GM23338 (cell line): Measurements from ENCODE around the gene SYPL1. TPM values are rescaled to one million over a fixed set of nuclear protein-coding genes. Genes with fewer than 3 reads are reported as not detected.

Experiments used
- ATAC-seq: fragments of 200-7000 bp; cut with Tn5 transposase; 3 replicates; pipeline ENCODE4 v1.9.1; 2020
- DNase-seq: peaks from one replicate; pipeline ENCODE4 v3.0.0-alpha.2; 2015; ENCODE audit warnings: low spot score
- H2AFZ ChIP-seq: fragments of 200-600 bp; sonication (generic); 2 replicates; pipeline ENCODE4 v1.8.0; 2016; ENCODE audit warnings: antibody characterized with exemption, mild to moderate bottlenecking, moderate library complexity
- H3F3A ChIP-seq: fragments of 200-600 bp; sonication (generic); replicated peaks from 2 replicates; pipeline ENCODE4 v1.8.0; 2017; ENCODE audit warnings: antibody characterized with exemption, mixed run types, low read depth
- H3K27ac ChIP-seq: fragments of 200-600 bp; sonication (generic); 2 replicates; pipeline ENCODE4 v1.6.1; 2016; ENCODE audit warnings: low read depth
- H3K27me3 ChIP-seq: fragments of 200-600 bp; sonication (generic); 2 replicates; pipeline ENCODE4 v1.8.0; 2016; ENCODE audit warnings: mild to moderate bottlenecking, mixed run types, moderate library complexity; ENCODE audit not compliant: insufficient read depth
- H3K36me3 ChIP-seq: fragments of 200-600 bp; sonication (generic); 2 replicates; pipeline ENCODE4 v1.8.0; 2016; ENCODE audit warnings: mild to moderate bottlenecking; ENCODE audit not compliant: insufficient read depth
- H3K4me1 ChIP-seq: fragments of 200-600 bp; sonication (generic); 2 replicates; pipeline ENCODE4 v1.8.0; 2016; ENCODE audit warnings: mild to moderate bottlenecking, moderate library complexity; ENCODE audit not compliant: insufficient read depth
- H3K4me2 ChIP-seq: fragments of 200-600 bp; sonication (generic); 2 replicates; pipeline ENCODE4 v1.7.1; 2017; ENCODE audit warnings: mixed run types
- H3K4me3 ChIP-seq: fragments of 200-600 bp; sonication (generic); 2 replicates; pipeline ENCODE4 v1.6.1; 2016; ENCODE audit warnings: mixed run types
- H3K79me2 ChIP-seq: fragments of 200-600 bp; sonication (generic); replicated peaks from 2 replicates; pipeline ENCODE4 v1.8.0; 2017; ENCODE audit warnings: mild to moderate bottlenecking; ENCODE audit not compliant: insufficient read depth
- H3K9me2 ChIP-seq: fragments of 200-600 bp; sonication (generic); 2 replicates; pipeline ENCODE4 v1.8.0; 2017; ENCODE audit not compliant: insufficient read depth
- H4K20me1 ChIP-seq: fragments of 200-600 bp; sonication (generic); replicated peaks from 2 replicates; pipeline ENCODE4 v1.8.0; 2017; ENCODE audit warnings: mild to moderate bottlenecking; ENCODE audit not compliant: insufficient read depth
- H3K27ac Mint-ChIP-seq: 2 replicates; pipeline ENCODE4 v1.8.0; 2020; ENCODE audit warnings: inconsistent platforms, mild to moderate bottlenecking, moderate library complexity, mixed read lengths
- H3K27me3 Mint-ChIP-seq: 3 replicates; pipeline ENCODE4 v1.8.0; 2022; ENCODE audit warnings: low read depth, mild to moderate bottlenecking, moderate library complexity, mixed read lengths, inconsistent platforms; ENCODE audit not compliant: insufficient read depth, poor library complexity
- H3K36me3 Mint-ChIP-seq: 3 replicates; pipeline ENCODE4 v1.8.0; 2021; ENCODE audit warnings: low read depth, mild to moderate bottlenecking, inconsistent platforms, moderate library complexity, mixed read lengths
- H3K4me1 Mint-ChIP-seq: 3 replicates; pipeline ENCODE4 v1.8.0; 2020; ENCODE audit warnings: mild to moderate bottlenecking, inconsistent platforms, mixed read lengths
- H3K4me3 Mint-ChIP-seq: 3 replicates; pipeline ENCODE4 v1.8.0; 2021; ENCODE audit warnings: moderate library complexity, mild to moderate bottlenecking, inconsistent platforms, mixed read lengths
- H3K9me3 Mint-ChIP-seq: 3 replicates; pipeline ENCODE4 v1.8.0; 2020; ENCODE audit warnings: moderate library complexity, mild to moderate bottlenecking, inconsistent platforms, mixed read lengths
- CREB1 ChIP-seq: fragments of 250-450 bp; sonication (Bioruptor Pico); IDR thresholded peaks from 2 replicates; pipeline ENCODE4 v1.5.0; 2020; ENCODE audit warnings: low read depth, mild to moderate bottlenecking, moderate library complexity
- CTCF ChIP-seq, 2 experiments: fragments of 200-600 bp in 1 of 2; sonication (generic) in 1 of 2; conservative IDR thresholded peaks; 2 replicates each; pipeline versions ENCODE4 v1.5.1 to v1.6.1; 2016 to 2017; ENCODE audit warnings: antibody characterized with exemption in 2 of 2, low read depth in 2 of 2, mild to moderate bottlenecking in 2 of 2, moderate library complexity in 1 of 2
- ETS1 ChIP-seq: IDR thresholded peaks from 2 replicates; pipeline ENCODE4 v1.6.1; 2016; ENCODE audit warnings: antibody characterized with exemption
- EZH2 ChIP-seq: fragments of 200-600 bp; sonication (generic); IDR thresholded peaks from one replicate; pipeline ENCODE4 v1.8.0; 2017; ENCODE audit warnings: antibody characterized with exemption, mild to moderate bottlenecking, low read depth; ENCODE audit not compliant: unreplicated experiment
- EZH2phosphoT487 ChIP-seq: fragments of 200-600 bp; sonication (generic); IDR thresholded peaks from one replicate; pipeline ENCODE4 v1.8.1; 2018; ENCODE audit warnings: antibody characterized with exemption; ENCODE audit not compliant: unreplicated experiment
- JUNB ChIP-seq: IDR thresholded peaks from one replicate; pipeline ENCODE4 v1.6.1; 2016; ENCODE audit warnings: antibody characterized with exemption; ENCODE audit not compliant: unreplicated experiment
- NANOG ChIP-seq: IDR thresholded peaks from 2 replicates; pipeline ENCODE4 v1.6.1; 2016; ENCODE audit warnings: antibody characterized with exemption, borderline replicate concordance
- POLR2AphosphoS5 ChIP-seq: IDR thresholded peaks from 2 replicates; pipeline ENCODE4 v1.6.1; 2016; ENCODE audit warnings: antibody characterized with exemption, low read depth
- REST ChIP-seq: IDR thresholded peaks from one replicate; pipeline ENCODE4 v1.6.1; 2018; ENCODE audit warnings: antibody characterized with exemption; ENCODE audit not compliant: unreplicated experiment
- STAT1 ChIP-seq: IDR thresholded peaks from one replicate; pipeline ENCODE4 v1.6.1; 2016; ENCODE audit warnings: antibody characterized with exemption; ENCODE audit not compliant: unreplicated experiment
- ZNF114 ChIP-seq: fragments of 250-450 bp; sonication (Bioruptor Pico); IDR thresholded peaks from 2 replicates; pipeline ENCODE4 v1.5.0; 2020; ENCODE audit warnings: mild to moderate bottlenecking, moderate library complexity
- ZNF331 ChIP-seq: fragments of 250-450 bp; sonication (Bioruptor Pico); IDR thresholded peaks from 2 replicates; pipeline ENCODE4 v1.5.0; 2020; ENCODE audit warnings: low read depth, mild to moderate bottlenecking, moderate library complexity
- polyA plus RNA-seq: library from polyadenylated mRNA; unstranded; fragments of >200 nt; fragmentation: Nextera tagmentation; extraction: Ambion mirVana; gene quantifications from 2 replicates; pipeline ENCODE4 v1.2.1, GENCODE V29; 2016
- total RNA-seq: library from RNA; depleted of rRNA; stranded (reverse); fragments of >200 nt; shearing (Covaris generic); gene quantifications from 2 replicates; pipeline ENCODE4 v1.2.3, GENCODE V29; 2014

The SYPL1 gene
- total and polyA plus RNA-seq, 2 experiments from 2014 or later = 39.3 to 52.7 TPM

GRCh38 chr7:106152313-106152665 is 40.2 kb upstream of the SYPL1 start:
- Histone ChIP-seq H3K27me3 (no peaks in the 10 kb centered on the region), H3K4me2 (no peak overlapping the region), H3K4me1 (no peaks in the 10 kb centered on the region; the same call in 1 of the 2 replicates), H3K36me3 (no peaks in the 10 kb centered on the region), H3K79me2 (no peaks in the 10 kb centered on the region), H4K20me1 (no peaks in the 10 kb centered on the region), H3K27ac (no peak overlapping the region), H3K9me2 (no peaks in the 10 kb centered on the region), H3F3A (no peaks in the 10 kb centered on the region), H3K4me3 (no peak overlapping the region), H2AFZ (0 out of 2 replicates have a peak overlapping the region, but pooled peaks have one; percentile 43)
- H3K4me1 Mint-ChIP-seq = peaks cover 11% of the 10 kb centered on the region; the same call in 2 of the 3 replicates
- H3K36me3 Mint-ChIP-seq = peaks cover 3% of the 10 kb centered on the region; the same call in 2 of the 3 replicates
- H3K27me3 Mint-ChIP-seq = peaks cover 8% of the 10 kb centered on the region
- DNase-seq (no peak), ATAC-seq (no peak)
- TF ChIP-seq STAT1 (no peak), EZH2phosphoT487 (no peak), ETS1 (no peak), NANOG (no peak), ZNF114 (no peak), ZNF331 (CRISPR knock-in tag) (no peak), JUNB (no peak), CTCF (conservative IDR thresholded peaks at IDR 0.05; ENCODE audit: low read depth in 2 of 2) (no peak), EZH2 (no peak)
- no peak overlapping the region for H3K4me3 Mint-ChIP-seq
- peaks cover 3% of the 10 kb centered on the region; the same call in 1 of the 3 replicates for H3K9me3 Mint-ChIP-seq
- H3K27ac Mint-ChIP-seq = no peak overlapping the region

GRCh38 chr7:106151459-106152312 is 39.6 kb upstream of the SYPL1 start:
- no peak for DNase-seq
- no peak overlapping the region for H3K4me3 Mint-ChIP-seq
- TF ChIP-seq ZNF114 = no peak
- TF ChIP-seq POLR2AphosphoS5 = no peak
- no peak for TF ChIP-seq REST
- no peak for TF ChIP-seq CREB1 (CRISPR knock-in tag)
- TF ChIP-seq JUNB = no peak
- TF ChIP-seq CTCF (conservative IDR thresholded peaks at IDR 0.05; ENCODE audit: low read depth in 2 of 2) = no peak
- TF ChIP-seq ETS1 = no peak
- TF ChIP-seq STAT1 = no peak
- TF ChIP-seq EZH2phosphoT487 = no peak
- no peak for TF ChIP-seq EZH2

More at GRCh38 chr7:106151459-106152312, 39.6 kb upstream of the SYPL1 start:
- Histone ChIP-seq H4K20me1 (no peaks in the 10 kb centered on the region), H2AFZ (no peak overlapping the region), H3K4me1 (no peaks in the 10 kb centered on the region; the same call in 1 of the 2 replicates), H3F3A (no peaks in the 10 kb centered on the region), H3K27ac (no peak overlapping the region), H3K27me3 (no peaks in the 10 kb centered on the region), H3K79me2 (no peaks in the 10 kb centered on the region), H3K36me3 (no peaks in the 10 kb centered on the region), H3K4me3 (no peak overlapping the region), H3K9me2 (no peaks in the 10 kb centered on the region), H3K4me2 (no peak overlapping the region)
- Mint-ChIP-seq H3K27ac (no peak overlapping the region), H3K27me3 (peaks cover 8% of the 10 kb centered on the region), H3K36me3 (no peaks in the 10 kb centered on the region), H3K4me1 (peaks cover 11% of the 10 kb centered on the region; the same call in 2 of the 3 replicates), H3K9me3 (no peaks in the 10 kb centered on the region)
- ATAC-seq = no peak
